NCI-H146 (cell line): ENCODE data around the gene FBH1.
"Not testable (repeated sequence)": the region's sequence is repeated elsewhere in the genome, so short reads cannot be mapped to it uniquely, and the experiment has no call there.

Experiments
- DNase-seq: peaks from one replicate; lab custom pipeline; 2025; lab: John Stamatoyannopoulos, UW

The FBH1 gene

GRCh38 chr10:5941579-5941978 lies 51.5 kb downstream of the FBH1 start:
- no peak for DNase-seq

- DNase-seq = no peak
Measured at GRCh38 chr10:5942001-5942400, 52.0 kb downstream of the FBH1 start.

- no peak for DNase-seq
Measured at GRCh38 chr10:5942474-5942873, 52.4 kb downstream of the FBH1 start.

- DNase-seq = peak; percentile 73
Measured at GRCh38 chr10:5943536-5943935, 53.5 kb downstream of the FBH1 start.

- peak; percentile 84 for DNase-seq
Measured at GRCh38 chr10:5944389-5945189, 54.5 kb downstream of the FBH1 start.

- DNase-seq = no peak
Measured at GRCh38 chr10:5945190-5945509, 55.1 kb downstream of the FBH1 start.

GRCh38 chr10:5945561-5946418 lies 55.7 kb downstream of the FBH1 start:
- DNase-seq = no peak

- not testable (repeated sequence) for DNase-seq
Measured at GRCh38 chr10:5946419-5946775, 56.4 kb downstream of the FBH1 start.

GRCh38 chr10:5946786-5947185 lies 56.7 kb downstream of the FBH1 start:
- DNase-seq = no peak

- DNase-seq = no peak
Measured at GRCh38 chr10:5947471-5948207, 57.6 kb downstream of the FBH1 start.

- DNase-seq = no peak
Measured at GRCh38 chr10:5948208-5948585, 58.2 kb downstream of the FBH1 start.

- DNase-seq = peak; percentile 54
Measured at GRCh38 chr10:5949009-5949759, 59.1 kb downstream of the FBH1 start.

- DNase-seq = no peak
Measured at GRCh38 chr10:5951167-5951711, 61.2 kb downstream of the FBH1 start.

- no peak for DNase-seq
Measured at GRCh38 chr10:5951721-5952407, 61.8 kb downstream of the FBH1 start.

- peak; percentile 92 for DNase-seq
Measured at GRCh38 chr10:5952731-5953385, 62.8 kb downstream of the FBH1 start.

- no peak for DNase-seq
Measured at GRCh38 chr10:5953676-5954075, 63.6 kb downstream of the FBH1 start.

- DNase-seq = no peak
Measured at GRCh38 chr10:5956146-5956936, 66.3 kb downstream of the FBH1 start.

GRCh38 chr10:5958077-5958476 lies 68.0 kb downstream of the FBH1 start:
- DNase-seq = no peak

GRCh38 chr10:5958675-5959074 lies 68.6 kb downstream of the FBH1 start:
- DNase-seq = no peak

GRCh38 chr10:5959142-5959541 lies 69.1 kb downstream of the FBH1 start:
- no peak for DNase-seq
